GM19455 (cell line): Measurements from ENCODE around the gene TRPV4.
"Not testable (repeated sequence)": the region's sequence is repeated elsewhere in the genome, so short reads cannot be mapped to it uniquely, and the experiment has no call there.

Experiments
- ATAC-seq: cut with Tn5 transposase; IDR thresholded peaks from one replicate; pipeline ENCODE4 v1.9.1; 2021; ENCODE audit not compliant: unreplicated experiment

The TRPV4 gene

DNA sequence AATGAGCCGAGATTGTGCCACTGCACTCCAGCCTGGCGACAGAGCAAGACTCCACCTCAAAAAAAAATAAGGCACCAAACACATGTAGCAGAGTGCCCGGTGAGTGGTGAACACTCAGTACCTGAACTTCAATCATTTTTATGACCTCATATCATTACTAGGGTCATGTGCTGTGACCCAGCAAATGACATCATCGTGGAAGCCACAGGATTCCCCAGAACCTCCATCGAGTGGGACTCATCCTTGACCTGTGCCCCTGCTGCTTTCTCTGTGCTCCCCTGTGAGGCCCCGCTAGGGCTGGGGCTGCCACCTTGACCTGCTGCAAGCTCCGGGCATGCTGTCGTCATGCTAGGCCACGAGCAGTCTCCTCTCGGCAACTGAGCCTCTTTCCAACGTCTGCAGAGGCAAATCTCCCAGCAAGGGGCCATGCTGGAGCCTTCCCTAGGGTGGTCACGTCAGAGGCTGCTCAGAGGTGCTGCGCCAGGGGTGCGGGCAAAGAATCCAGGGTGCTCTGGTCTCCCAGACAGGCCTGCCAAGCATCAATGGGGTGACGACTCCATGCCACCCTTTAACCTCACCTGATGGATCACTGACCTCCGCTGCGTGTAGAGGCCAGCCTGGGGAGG, 28.6 kb upstream of the TRPV4 start:
- no peak for ATAC-seq

DNA sequence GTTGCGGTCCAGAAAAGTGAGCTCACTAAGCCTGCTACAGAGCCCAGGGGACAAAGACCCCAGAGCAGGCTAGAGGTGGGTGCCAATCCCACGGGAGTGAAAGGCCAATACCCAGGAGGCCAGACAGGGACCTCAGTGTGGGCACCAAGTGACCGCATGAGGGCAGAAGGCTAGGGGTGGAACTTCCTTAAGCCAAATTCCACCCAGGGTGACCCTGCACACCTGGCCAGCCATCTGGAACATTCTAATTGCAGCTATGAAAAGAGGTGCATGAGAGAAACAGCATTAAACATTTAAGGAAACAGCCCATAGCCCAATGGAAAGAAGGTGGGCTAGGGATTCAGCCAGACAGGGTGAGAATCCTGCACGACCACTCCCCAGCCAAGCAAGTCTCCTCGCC, 27.8 kb upstream of the TRPV4 start:
- ATAC-seq = no peak

GRCh38 chr12:109858764-109859163, 25.6 kb upstream of the TRPV4 start:
- no peak for ATAC-seq

DNA sequence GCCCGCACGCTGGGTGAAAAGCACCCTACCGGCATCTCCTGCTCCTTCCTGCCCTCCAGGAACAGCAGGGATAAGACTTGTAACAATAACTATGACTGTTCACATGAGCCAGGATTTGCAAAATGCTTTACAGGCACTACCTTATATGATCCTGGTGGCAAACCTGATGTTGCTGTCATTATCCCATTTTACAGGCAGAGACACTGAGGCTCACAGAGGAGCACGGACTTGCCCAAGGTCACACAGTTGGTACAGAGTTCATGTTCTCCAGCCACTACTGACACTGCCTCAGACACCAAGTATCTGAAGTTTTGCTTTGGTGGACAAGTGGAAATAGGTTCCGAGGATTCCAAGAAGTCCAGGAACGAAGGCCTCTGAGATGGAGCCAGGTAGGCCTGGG, 24.5 kb upstream of the TRPV4 start:
- no peak for ATAC-seq

DNA sequence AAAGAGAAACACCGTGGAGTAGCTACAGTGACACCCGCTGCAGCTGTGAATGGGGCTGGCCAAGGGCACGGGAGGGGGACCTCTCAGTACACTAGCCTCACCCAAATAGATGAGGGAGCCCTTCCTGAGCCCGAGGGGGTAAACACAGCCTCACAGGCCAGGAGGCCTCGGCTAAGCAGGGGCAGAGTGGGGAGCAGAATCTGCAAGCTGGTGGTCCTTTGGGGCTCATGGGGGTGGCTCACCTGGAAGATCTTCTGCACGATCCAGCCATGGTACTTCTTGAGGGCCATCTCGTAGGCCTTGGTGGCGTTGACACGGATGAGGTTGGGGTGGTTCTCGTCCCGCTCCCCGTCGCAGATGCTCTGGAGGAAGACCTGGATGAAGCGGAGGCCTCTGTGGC, 22.2 kb upstream of the TRPV4 start:
- no peak for ATAC-seq

GRCh38 chr12:109850518-109850917, 17.3 kb upstream of the TRPV4 start:
- not testable (repeated sequence) for ATAC-seq

GRCh38 chr12:109847142-109847735, 14.0 kb upstream of the TRPV4 start:
- no peak for ATAC-seq

DNA sequence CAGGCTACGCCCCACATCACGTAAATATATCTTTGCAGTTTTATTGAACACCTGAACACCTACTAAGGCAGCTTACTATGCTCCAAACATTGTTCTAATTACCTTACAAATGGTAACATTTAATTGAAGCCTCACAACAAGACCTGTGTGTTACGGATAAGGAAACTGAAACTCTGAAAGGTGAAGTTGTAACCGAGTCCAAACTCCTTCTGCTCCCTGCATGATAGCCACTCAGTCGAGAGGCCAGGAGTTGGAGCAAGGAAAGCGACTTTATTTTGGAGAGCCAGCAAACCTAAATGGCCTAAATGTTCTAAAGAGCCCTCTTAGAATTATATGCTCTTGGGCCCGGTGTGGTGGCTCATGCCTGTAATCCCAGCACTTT, 12.6 kb upstream of the TRPV4 start:
- no peak for ATAC-seq

DNA sequence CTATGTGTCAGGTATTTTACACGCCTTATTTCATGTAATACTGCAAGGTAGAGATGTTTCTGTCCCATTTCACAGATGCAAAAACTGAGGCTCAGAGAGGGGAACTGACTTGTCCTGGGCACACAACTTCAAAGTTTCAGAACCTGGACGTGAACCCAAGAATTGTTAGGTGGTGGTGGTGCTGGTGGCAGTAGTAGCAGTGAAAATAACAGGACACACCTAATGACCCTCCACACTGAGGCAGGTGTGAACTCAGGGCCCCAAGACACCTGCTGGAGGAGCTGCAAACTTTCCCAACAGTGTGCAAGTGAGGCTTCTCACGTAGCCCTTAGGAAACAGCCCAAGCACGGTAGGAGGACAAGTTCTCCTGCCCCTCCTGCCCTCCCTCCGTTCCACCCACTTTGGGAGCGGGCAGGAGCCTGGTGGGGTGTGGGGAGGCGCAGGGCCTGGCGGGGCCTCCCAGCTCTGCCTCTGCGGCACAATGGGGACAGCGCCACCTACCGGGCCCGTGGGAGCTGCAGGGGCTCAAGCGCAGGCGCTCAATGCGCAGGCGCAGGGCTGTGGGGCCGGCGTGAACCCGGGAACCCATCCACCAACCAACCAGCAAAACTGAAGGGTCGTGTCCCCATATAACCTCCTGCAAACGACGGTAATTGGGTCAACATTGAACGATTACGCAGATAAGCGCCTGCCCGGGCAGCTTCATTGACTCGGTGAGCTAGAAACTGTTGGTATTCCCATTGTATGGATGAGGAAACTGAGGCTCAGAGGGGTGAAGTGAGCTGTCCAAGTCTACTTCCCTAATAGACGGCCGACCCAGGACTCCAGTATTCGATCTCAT, 12.0 kb upstream of the TRPV4 start:
- no peak for ATAC-seq

DNA sequence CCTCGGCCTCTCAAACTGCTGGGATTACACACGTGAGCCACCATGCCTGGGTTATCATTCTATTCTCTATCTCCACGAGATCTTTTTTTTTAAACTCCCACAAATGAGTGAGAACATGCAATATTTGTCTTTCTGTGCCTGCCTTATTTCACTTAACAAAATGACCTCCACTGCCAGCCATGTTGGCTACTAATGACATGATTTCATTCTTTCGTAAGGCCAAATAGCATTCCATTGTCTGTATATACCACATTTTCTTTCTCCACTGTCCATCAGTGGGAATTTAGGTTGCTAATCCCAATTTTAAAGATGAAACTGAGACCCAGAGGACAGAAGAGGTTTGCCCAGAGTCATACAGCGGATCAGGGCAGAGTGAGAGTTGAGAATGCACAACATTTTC, 10.9 kb upstream of the TRPV4 start:
- no peak for ATAC-seq

- ATAC-seq = no peak
These were observed 8.8 kb upstream of the TRPV4 start for GRCh38 chr12:109842021-109842420.

DNA sequence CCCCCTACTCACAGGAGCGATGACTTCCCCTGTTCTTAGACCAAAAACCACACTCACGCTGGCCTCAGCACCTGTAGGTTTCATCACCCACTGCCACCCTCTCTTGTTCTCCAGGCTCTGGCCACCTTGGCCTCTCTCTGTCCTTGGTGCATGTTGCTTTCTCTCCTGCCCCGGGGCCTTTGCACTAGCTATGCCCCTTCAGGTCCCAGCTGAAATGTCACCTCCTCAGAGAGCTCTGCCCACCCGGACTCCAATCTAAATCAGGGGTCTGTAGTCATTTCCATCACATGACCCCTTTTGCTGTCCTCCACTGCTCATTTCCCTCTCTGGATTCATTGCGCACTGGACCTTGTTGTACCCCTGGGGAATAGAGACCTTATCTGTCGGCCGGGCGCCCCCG, 8.2 kb upstream of the TRPV4 start:
- no peak for ATAC-seq

GRCh38 chr12:109840305-109841074, 7.3 kb upstream of the TRPV4 start:
- no peak for ATAC-seq

DNA sequence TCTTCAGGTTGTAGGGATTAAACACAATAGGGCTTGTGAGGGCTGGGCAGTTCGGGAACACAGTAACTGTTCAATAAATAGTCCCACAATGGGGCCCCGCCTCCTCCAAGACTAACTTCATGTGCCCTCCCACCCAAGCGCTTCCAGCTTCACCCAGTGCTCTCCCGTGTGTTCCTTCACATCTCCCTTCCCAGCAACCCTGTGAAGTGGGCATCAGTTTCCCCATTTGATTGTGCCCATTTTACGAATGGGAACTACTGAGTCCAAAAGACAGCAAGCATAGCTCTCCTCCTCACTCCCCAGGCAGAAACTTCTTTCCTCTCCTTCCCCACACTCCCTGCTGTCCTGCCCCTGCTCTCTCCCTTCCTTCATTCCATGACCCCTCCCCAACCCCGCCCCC, 6.2 kb upstream of the TRPV4 start:
- no peak for ATAC-seq

DNA sequence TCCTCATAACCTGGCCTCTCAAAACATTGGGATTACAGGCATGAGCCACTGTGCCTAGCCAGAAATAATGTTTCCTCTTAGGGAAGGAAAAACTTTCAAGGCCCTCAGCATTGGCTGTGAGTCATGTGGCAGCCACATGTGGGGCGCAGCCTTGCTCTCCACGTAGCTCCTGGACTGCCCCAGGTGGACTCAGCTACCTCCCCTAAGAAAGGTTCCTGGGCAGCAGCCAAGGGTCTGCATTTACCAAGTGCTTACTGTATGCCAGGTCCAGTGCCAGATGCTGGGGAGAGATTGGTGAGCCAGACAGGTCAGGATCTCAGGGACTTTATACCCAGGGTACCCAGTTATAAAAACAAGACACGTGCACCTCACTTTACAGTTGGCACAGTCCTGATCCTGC, 3.7 kb upstream of the TRPV4 start:
- ATAC-seq = no peak

DNA sequence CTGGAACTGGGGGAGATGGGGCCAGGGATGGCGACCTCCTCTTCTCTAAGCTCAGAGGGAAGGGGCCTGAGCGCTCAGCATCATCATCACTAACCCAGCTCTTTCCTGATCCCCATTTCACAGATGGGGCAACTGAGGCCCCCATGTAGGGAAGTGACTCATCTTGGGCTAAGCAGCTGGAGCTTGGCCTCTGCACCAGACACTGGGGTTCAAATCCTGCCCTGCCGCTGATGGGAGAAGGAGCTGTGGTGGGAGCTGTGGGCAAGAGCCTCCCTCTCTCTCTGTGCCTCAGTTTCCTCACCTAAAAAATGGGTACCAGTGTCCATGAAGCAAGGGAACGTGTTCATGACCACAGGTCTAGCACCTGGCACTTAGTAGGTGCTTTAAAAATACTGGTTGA, 2.6 kb upstream of the TRPV4 start:
- ATAC-seq = no peak

GRCh38 chr12:109832541-109833306, 474 bp downstream of the TRPV4 start:
- no peak for ATAC-seq

DNA sequence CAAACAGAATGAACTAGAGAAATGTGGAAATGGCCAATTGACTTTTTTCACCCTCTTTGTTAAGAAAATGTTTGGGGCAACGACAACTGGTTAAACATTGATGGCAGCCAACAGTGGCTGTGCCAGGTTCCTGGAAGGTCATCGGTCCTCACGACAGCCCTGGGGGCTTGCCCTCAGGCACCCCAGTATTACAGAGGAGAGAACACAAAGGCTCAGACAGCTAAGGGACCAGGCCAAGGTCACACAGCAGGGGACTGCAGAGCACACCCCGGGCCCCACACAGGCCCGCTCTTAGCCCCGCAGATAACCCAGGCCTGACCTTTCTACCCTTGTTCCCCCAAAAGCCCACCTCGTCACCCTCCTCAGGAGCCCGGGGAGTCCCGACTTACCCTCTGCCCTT, 1.3 kb downstream of the TRPV4 start:
- ATAC-seq = no peak

DNA sequence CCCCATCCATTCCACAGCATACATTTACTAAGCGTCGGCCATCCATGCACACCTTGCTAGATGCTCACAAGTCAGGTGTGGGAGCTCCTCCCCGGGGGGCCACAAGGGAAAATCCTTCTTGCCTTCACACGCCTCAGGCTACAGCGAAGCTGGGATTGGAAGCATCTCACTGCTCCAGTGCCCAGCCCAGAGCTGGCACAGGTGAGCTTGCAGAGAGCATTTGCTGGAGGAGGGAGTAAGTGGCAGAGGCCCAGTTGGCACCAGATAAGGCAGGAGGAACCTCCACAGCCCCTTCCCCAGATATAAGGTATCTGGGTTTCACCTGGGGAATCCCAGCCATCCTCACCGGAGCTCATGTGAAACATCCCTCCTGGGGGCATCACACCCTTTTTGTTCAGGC, 1.8 kb downstream of the TRPV4 start:
- no peak for ATAC-seq

- ATAC-seq = no peak
These were observed 2.5 kb downstream of the TRPV4 start for GRCh38 chr12:109830718-109831117.

DNA sequence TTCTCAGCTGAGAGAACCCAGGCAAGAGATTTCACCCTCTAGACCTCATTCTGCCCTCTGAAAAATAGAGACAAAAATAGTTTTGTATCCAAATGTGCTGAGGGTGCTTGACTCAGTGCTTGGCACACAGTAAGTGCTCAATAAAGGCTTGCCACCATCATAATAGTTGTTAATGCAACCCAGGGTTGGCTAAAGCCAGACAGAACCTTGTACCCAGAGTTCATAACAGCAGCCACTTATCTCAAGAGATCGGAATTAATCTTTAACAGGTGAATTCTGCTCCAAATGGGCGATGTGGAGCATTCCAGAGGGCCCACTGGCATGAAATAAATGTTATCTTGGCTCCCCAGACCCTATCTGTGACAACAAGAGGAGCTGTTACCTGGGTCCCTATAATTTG, 2.9 kb downstream of the TRPV4 start:
- no peak for ATAC-seq
